ENCODE measurements around the gene HGFAC.

GRCh38 chr4:3427134-3427476, 14.7 kb upstream of the HGFAC start:
- TF ChIP-seq POLR2AphosphoS5 (IDR thresholded peaks at IDR 0.05; ENCODE audit: borderline replicate concordance, low read depth, low read length) = no peak
- no peak for TF ChIP-seq FOXP2 (optimal IDR thresholded peaks at IDR 0.05; ENCODE audit: control extremely low read depth, extremely low read length, insufficient read depth)
- no peak for TF ChIP-seq EZH2 (IDR thresholded peaks at IDR 0.05)

All from SK-N-MC (cell line).